Measurements from ENCODE around the gene P2RY8.
"Not testable (repeated sequence)": the region's sequence is repeated elsewhere in the genome, so short reads cannot be mapped to it uniquely, and the experiment has no call there.

The P2RY8 gene, protein sequence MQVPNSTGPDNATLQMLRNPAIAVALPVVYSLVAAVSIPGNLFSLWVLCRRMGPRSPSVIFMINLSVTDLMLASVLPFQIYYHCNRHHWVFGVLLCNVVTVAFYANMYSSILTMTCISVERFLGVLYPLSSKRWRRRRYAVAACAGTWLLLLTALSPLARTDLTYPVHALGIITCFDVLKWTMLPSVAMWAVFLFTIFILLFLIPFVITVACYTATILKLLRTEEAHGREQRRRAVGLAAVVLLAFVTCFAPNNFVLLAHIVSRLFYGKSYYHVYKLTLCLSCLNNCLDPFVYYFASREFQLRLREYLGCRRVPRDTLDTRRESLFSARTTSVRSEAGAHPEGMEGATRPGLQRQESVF

DNA sequence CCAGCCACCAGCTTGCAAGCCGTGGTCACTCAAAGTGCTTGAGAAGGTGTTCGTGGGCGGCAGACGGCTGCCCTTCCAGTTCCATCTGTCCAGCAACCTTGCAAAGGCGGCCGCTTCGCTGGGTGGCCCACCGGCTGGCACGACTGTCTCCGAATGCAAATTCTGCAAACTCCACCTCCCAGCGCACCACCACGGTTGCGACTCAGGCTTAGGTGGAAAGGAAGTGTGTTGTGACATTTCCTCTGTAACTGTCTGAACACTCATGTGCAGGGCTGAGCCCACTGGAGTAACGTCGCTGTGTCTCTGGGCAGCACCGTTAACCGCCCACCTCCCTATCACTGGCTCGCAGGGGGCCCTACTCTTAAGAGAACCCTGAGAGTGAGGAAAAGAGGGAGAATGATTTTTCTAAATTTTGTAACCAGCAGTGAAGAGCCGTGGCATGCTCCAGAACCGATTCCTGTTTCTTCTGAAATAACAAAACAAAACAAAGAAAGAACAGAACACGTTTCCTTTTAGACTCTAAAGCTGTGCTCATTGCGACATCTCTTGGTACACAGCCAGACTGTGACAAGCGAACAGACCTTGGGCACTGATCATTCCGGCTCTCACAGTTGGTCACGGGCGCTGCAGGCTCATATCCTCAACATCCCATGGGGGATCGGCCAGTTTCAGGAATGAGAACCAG lies at the start of gene P2RY8:
Gene P2RY8 (minus strand): TSS at position 155 of the 685 bp plus-strand sequence. CDS start 70,627 bp downstream, outside the sequence.
- peak; percentile 54 for DNase-seq (ENCODE audit: low spot score)

DNA sequence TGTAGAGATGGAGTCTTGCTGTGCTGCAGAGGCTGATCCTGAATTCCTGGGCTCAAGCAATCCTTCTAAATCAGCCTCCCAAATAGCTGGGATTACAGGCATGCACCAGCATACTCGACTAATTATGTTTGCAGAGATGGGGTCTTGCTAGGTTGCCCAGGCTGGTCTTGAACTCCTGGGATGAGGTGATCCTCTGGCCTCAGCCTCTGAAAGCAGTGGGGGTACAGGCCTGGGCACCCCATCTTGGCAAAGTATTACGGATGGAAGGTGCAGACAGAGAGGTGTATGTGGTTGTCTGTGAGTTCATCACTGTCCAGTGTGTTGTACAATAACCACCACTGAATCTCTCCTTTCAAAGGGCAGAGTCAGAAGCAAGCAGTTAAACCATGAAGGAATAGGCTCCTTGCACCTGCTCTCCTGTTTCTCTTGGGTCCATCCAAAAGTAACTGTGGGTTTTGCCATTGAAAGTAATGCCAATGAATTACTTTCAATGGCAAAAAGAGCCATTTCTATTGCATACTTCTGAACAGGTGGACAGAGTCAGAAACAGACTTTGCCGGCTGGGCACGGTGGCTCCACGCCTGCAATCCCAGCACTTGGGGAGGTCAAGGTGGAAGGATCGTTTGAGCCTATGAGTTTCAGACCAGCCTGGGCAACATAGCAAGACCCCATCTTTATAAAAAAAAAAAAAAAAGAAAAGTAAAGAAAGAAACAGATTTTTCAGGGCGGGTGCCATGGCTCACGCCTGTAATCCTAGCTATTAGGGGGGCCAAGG lies 47.4 kb upstream of the P2RY8 start:
- no peak for DNase-seq (ENCODE audit: low spot score)

DNA sequence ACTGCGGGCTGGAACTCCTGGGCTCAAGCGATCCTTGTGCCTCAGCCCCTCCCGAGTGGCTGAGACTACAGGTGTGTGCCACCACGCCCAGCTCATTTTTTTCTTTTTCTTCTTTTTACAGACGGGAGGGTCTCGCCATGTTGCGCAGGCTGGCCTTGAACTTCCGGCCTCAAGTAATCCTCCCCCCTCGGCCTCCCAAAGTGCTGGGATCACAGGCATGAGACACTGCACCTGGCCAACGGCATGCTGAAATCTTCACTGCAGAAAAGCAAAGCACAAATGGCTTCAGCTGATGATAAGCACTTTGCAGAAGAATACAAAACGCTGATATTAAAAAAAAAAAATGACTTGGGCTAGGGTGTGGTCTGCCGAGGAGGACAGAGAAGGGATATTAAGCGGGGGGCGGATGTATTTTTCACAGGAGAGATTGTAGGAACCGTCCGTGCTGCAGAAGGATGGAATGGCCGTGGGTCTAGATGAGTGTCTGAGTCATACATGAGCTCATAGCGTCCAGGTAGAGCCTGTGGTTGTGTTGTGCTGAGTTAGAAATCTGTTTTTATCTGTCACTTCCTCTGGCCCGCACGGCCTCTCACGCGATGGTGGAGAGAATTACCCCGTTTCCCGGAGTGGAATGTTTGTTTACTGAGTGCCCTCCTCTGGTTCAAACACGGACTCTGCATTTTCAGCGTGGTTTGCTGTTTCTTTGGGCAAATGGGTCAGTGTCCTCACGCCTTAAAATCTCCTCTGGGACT lies 45.9 kb upstream of the P2RY8 start:
- DNase-seq (ENCODE audit: low spot score), result peak; percentile 59

DNA sequence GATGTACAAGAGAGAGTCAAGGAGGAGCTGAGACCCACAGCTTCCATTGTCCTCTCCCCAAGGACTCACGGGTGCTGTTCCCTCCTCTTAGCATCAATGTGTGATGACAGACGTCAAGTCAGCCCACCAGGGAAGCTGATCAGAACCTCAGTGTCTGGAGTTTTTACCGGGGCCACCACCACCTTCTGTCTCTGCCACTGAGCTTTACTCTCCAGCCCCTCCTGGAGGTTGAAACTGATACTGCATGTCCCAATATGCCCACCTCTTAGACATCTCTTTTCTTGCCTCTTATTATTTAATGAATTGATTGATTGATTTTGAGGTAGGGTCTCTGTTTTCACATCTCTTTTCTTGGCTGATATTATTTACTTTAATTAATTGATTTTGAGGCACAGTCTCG lies 44.1 kb upstream of the P2RY8 start:
- DNase-seq (ENCODE audit: low spot score), result peak; percentile 69

DNA sequence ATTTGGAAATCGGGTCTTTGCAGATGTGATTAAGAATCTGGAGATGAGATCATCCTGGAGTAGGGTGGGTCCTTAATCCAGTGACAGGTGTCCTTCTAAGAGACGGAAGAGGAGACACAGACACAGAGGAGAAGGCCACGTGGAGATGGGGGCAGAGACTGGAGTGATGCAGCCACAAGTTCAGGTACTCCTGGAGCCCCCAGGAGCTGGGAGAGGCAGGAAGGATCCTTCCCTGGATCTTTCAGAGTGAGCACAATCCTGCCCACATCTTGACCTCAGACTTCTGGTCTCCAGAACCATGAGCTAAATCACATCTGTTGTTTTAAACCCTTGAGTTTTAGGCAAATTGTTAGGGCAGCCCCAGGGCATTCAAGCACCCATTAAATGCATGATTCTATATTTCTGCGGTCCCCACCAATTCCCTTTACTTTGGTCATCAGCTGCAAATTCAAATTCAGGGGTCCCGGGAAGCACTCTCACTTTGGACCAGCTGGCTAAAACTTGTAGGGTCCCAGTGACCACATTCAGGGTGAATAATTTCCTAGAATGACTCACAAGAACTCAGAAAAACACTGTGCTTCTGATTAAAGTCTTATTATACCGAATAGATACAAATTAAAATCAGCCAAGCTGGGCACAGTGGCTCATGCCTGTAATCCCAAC lies 41.7 kb upstream of the P2RY8 start:
- DNase-seq (ENCODE audit: low spot score), result no peak

DNA sequence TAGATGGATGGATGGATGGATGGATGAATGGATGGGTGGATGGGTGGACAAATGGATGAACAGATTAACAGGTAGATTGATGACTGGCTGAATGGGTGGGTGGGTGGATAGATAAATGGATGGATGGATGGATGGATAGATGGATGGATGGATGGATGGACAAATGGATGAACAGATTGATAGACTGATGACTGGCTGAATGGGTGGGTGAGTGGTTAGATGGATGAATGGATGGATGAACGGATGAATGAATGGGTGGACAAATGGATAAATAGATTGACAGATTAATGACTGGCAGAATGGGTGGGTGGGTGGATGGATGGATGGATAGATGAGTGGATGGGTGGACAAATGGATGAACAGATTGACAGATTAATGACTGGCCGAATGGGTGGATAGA lies 40.9 kb upstream of the P2RY8 start:
- no peak for DNase-seq (ENCODE audit: low spot score)

DNA sequence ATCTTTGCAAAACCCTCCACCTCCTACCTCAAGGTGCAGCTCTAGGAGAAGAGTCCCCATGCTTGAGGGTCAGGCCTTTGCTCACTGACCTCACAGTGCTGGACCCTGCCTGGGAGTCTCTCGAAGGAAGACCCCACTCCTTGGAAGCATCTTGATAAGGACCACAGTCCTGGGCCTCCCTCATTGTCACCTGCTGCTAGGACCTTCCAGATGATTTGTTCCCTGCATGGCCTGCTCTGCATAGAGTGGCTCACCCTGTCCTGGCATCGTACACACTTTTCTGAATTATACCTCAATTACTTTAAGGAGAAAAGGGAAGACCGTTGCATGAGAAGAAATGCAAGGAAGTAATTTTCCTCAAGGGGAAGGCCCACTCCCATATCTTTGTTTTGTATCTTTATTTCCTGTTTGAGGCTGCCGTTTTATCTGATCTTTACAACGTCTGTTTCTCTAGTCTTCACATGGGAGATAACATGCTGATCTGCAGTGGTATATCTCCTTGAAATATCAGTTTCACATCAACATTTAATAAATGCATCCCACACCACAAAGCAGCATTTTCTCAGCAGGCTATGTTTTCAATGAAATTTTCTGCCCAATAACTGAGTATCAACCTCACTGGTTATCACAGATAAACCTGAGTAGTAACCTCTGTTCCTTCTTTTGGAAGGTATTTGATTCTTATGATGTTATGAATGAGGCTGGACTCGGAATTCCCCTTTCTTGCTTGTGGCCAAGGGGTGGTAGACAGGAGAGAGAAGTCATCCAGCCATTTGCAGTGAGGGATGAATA lies 39.4 kb upstream of the P2RY8 start:
- no peak for DNase-seq (ENCODE audit: low spot score)

DNA sequence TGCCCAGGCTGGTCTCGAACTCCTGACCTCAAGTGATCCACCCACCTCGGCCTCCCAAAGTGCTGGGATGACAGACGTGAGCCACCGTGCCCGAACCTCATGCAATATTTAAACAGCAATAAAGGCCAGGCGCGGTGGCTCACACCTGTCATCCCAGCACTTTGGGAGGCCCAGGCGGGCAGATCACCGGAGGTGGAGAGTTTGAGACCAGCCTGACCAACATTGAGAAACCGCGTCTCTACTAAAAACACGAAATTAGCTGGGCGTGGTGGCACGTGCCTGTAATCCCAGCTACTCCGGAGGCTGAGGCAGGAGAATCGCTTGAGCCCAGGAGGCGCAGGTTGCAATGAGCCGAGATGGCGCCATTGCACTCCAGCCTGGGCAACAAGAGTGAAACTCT lies 37.2 kb upstream of the P2RY8 start:
- DNase-seq (ENCODE audit: low spot score), result not testable (repeated sequence)

DNA sequence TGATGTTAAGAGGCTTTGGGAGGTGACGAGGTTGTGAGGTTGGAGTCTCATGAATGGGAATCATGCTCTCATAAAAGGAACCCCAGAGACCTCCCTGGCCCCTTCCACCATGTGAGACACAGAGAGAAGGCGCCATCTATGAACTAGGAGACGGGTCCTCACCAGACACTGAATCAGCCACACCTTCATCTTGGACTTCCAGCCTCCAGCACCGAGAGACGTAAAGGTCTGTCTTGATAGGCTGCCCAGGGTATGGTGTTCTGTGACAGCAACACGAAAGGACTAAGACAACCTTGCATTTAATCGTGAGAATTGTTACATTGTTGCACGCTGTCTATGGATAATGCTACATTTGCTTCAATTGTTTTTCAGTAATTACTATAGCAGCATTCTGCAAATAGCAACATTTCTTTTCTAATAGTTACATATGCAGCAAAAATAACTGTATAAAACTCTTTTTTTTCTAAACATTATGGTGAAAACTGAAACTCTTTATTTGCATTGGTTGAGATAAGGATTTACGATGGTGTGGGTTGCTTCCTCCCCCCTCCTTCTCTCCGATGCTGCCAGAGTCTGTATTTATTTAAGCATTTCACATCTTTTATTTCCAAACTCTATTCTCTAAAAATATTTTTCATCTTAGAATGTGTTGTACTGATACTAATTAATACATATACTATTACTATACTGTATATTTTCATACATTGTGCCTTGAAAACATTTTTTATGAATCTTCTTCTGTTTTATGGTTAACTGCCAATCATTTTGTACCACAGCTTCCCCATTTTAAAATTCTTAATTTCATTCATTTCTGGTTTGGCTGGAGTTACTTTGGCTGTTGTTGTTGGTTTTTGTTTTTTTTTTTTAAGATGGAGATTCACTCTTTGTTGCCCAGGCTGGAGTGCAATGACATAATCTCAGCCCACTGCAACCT lies 28.0 kb upstream of the P2RY8 start:
- DNase-seq (ENCODE audit: low spot score), result no peak

DNA sequence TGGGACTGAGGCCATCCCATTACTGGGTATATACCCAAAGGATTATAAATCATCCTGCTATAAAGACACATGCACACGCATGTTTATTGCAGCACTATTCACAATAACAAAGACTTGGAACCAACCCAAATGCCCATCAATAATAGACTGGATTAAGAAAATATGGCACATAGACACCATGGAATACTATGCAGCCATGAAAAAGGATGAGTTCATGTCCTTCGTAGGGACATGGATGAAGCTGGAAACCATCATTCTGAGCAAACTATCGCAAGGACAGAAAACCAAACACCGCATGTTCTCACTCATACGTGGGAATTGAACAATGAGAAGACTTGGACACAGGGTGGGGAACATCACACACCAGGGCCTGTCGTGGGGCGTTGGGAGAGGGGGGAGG lies 27.1 kb upstream of the P2RY8 start:
- not testable (repeated sequence) for DNase-seq (ENCODE audit: low spot score)

DNA sequence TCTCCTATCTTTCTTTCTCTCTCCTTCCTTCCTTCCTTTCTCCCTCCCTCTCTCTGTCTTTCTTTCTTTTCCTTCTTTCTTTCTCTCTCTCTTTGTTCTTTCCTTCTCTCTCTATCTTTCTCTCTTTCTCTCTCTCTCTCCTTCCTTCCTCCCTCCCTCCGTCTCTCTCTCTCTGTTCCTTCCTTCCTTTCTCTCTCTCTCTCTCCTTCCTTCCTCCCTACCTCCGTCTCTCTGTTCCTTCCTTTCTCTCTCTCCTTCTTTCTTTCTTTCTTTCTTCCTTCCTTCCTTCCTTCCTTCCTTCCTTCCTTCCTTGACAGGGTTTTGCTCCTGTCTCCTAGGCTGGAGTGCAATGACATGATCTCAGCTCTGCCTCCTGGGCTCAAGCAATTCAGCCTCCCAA lies 24.2 kb upstream of the P2RY8 start:
- no peak for DNase-seq (ENCODE audit: low spot score)

DNA sequence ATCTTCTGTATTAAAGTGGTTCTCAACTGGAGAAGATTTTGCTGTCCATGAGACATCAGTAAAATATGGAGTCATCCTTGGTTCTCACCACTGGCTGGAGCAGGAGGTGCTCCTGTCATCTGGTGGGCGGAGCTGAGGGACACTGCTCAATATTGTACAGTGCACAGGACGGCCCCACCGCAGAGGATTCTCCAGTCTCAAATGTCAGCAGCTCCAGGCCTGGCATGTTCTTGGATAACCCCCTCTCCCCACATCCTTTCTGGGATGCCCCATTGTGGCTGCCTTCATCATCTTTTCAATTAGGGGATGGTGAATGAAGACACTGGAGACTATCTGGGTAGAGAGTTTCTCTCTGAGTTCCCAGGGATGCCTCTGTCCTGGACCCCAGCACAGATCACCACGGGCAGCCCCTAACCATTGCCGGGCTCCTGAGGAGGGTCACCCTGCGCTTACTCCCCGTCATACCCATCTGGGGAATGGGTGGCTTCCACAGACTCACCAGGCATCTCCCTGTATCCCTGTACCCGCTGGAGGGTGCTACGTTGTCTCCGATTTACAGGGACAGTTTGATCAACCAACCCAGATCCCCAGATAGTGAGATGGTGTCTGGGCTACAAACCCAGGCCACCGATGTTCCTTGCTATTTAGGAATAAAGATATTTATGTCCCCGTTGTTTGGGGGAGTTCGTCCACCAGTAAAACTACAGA lies 21.9 kb upstream of the P2RY8 start:
- DNase-seq (ENCODE audit: low spot score), result no peak

DNA sequence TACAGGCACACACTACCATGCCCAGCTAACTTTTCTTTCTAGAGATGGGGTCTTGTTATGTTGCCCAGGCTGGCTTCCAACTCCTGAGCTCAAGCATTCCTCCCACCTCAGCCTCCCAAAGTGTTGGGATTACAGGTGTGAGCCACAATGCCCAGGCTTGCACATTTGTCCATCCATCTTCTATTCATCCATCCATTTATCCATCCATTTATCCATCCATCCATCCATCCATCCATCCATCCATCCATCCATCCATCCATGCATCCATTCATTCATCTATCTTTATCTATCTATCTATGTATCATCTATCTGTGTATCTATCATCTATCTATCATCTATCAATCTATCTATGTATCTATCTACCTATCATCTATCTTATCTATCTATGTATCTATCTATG lies 20.5 kb upstream of the P2RY8 start:
- not testable (repeated sequence) for DNase-seq (ENCODE audit: low spot score)

DNA sequence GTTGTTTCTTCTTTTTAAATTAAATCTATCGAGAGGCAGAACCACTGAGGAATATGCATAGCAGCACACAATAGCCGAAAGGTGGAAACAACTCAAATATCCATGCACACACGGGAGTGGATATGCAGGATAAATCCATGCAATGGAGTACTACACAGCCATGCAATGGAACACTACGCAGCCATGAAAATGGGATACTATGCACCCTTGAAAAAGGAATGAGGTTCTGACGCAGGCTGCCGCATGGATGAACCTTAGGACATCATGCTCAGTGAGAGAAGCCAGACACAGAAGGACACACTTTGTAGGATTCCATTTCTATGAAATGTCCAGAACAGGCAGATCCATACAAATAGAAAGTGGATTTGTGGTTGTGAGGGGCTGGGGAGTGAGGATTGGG lies 18.4 kb upstream of the P2RY8 start:
- DNase-seq (ENCODE audit: low spot score), result no peak

DNA sequence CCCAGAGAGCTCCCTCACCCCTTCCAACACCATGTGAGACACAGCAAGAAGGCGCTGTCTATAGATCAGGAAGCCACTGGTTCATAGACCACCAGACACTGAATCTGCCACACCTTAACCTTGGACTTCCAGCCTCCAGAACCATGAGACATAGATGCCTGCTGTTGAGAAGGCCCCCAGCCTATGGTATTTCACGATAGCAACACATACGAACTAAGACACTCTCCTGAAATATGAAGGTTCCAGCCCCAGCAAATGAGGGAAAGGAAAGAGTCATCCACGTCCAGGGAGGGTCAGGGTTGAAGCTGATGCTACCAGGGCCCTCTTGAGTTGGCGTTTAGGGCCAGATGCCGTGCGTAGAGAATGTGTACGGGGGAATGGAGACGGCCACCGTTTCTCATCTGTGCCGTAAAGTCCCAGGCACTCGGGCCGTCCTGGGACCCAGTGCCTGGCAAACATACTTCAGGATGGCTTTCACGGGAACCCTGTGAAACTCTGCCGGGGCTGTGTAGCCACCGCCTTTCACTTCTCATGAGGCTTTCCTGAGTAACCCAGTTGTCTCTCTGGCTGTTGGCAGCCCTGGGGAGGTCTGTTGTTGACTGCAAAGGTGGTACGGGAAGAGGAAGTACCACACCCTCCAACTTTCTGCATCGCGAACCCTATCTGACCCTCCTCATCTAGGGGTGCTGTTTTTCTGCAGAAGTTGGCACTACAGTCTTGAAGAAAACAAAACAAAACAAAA lies 17.7 kb upstream of the P2RY8 start:
- no peak for DNase-seq (ENCODE audit: low spot score)

DNA sequence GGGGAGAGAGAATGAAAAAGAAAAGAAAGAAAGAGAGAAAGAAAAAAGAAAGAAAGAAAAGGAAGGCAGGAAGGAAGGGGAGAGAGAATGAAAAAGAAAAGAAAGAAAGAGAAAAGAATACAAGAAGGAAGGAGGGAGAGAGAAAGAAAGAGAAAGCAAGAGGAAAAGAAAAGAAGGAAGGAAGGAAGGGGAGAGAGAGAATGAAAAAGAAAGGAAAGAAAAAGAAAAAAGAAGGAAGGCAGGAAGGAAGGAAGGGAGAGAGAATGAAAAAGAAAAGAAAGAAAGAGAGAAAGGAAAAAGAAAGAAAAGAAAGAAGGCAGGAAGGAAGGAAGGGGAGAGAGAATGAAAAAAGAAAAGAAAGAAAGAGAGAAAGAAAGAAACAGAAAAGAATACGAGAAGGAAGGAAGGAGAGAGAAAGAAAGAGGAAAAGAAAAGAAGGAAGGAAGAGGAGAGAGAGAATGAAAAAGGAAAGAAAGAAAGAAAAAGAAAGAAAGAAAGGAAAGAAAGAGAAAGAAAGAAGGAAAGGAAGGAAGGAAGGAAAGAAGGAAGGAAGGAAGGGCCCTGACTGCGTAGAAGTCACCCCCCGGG lies 15.1 kb upstream of the P2RY8 start:
- no peak for DNase-seq (ENCODE audit: low spot score)

DNA sequence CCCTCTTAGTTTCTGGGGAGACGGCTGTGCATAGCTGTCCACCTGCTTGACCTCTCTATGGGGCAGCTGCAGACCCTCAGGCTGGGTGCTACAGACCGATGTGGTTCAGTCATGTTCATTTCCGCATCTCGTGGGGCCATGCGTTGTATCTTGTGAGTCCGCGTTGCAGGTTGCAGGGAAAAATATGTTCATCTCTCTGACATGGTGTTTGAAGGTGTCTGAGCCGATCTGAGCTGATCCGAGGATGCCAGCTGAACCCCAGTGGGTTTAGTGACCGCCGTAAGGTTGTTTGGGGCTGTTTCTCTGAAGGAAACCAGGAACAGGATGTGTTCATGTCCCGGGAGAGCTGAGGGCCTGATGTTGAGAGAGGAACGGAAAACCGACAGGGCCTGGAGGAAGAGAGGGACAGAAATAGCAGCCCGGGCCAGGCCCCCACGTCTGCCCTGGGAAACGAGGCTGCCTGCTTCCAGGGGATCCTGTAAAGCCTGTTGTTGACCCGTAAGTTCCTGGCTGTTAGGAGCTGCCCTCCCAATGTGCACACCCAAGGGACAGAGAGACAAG lies 9.8 kb upstream of the P2RY8 start:
- no peak for DNase-seq (ENCODE audit: low spot score)
